Body of pancreas (tissue), 4 donors: Measurements from ENCODE around the gene PPP6R3. TPM values are rescaled to one million over a fixed set of nuclear protein-coding genes. Genes with fewer than 3 reads are reported as not detected.

Experiments used
- ATAC-seq: fragments of 150-250 bp; one replicate; pipeline ENCODE4 v1.9.1; 2016
- DNase-seq, 4 donors: peaks; one replicate each; pipeline ENCODE4 v3.0.0-alpha.2; 2019
- H3K27ac ChIP-seq, 4 donors: fragments of 200-600 bp; sonication (generic); 1 replicate in 3 of 4; 2 replicates in 1 of 4; pipeline versions ENCODE4 v1.5.1 to v1.6.1; 2016 to 2019; ENCODE audit warnings: mild to moderate bottlenecking in 1 of 4, mixed read lengths in 1 of 4, moderate library complexity in 1 of 4
- H3K27me3 ChIP-seq, 2 donors: fragments of 200-600 bp; sonication (generic); one replicate each; pipeline ENCODE4 v1.6.0; 2016; ENCODE audit warnings: mild to moderate bottlenecking in 1 of 2
- H3K36me3 ChIP-seq, 2 donors: fragments of 200-600 bp; sonication (generic); replicated peaks in 1 of 2; 2 replicates each; pipeline ENCODE4 v1.5.1; 2016; ENCODE audit warnings: low read depth in 2 of 2; ENCODE audit not compliant: insufficient read depth in 1 of 2
- H3K4me1 ChIP-seq: fragments of 200-600 bp; sonication (generic); one replicate; pipeline ENCODE4 v1.6.0; 2016
- H3K4me3 ChIP-seq, 2 donors: fragments of 200-600 bp; sonication (generic); 1 replicate in 1 of 2; 2 replicates in 1 of 2; pipeline ENCODE4 v1.5.1; 2016 to 2019
- H3K9me3 ChIP-seq, 3 donors: fragments of 200-600 bp; sonication (generic); 1 replicate in 2 of 3; 2 replicates in 1 of 3; pipeline ENCODE4 v1.5.1; 2016
- POLR2A ChIP-seq, 3 donors: fragments of 450-650 bp; IDR thresholded peaks; one replicate each; pipeline ENCODE4 v1.6.1; 2016; ENCODE audit warnings: antibody characterized with exemption in 3 of 3, mild to moderate bottlenecking in 2 of 3
- WGBS, 2 donors: methylation state at CpG; one replicate each; pipeline ENCODE4 v1.1.5; 2017; 5-methylcytosine and 5-hydroxymethylcytosine counted together
- intact Hi-C: fragments of 100-400 bp; cut with DNase I; formaldehyde crosslinking; loops from one replicate; pipeline ENCODE4 v1.15.1; 2023
- total RNA-seq, 2 donors: library from RNA; depleted of rRNA; stranded (reverse); fragments of >200 nt; gene quantifications; one replicate each; pipeline ENCODE4 v1.1.0, GENCODE V29; 2016
- TF ChIP-seq, protein P1 (sequence below), 7 experiments: fragments of 450-650 bp in 4 of 7; fragments of 200-600 bp in 3 of 7; sonication (generic) in 3 of 7; IDR thresholded peaks; one replicate each; pipeline ENCODE4 v1.5.1; 2016 to 2019; ENCODE audit warnings: antibody characterized with exemption in 7 of 7

PPP6R3 gene
- total RNA-seq, 2 donors from 2014 or later = 92.9 to 94.9 TPM

DNA sequence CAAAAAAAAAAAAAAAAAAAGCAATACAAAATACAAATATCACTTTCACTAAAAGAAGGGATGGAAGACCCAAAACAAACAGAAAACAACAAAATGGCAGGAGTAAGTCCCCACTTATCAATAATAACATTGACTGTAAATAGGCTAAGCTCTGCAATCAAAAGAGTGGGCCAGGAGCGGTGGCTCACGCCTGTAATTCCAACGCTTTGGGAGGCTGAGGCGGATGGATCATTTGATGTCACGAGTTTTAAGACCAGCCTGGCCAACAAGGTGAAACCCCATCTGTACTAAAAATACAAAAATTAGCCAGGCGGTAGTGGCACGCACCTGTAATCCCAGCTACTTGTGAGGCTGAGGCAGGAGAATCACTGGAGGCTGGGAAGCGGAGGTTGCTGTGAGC lies 9.8 kb upstream of the PPP6R3 start:
- ATAC-seq (no peak), DNase-seq (no peak)
- Histone ChIP-seq H3K4me1 (no peaks in the 10 kb centered on the region), H3K27me3 (no peaks in the 10 kb centered on the region), H3K9me3 (no peaks in the 10 kb centered on the region), H3K27ac (no peak overlapping the region), H3K36me3 (peaks cover 0 to 2% of the 10 kb centered on the region in 2 donors), H3K4me3 (no peak overlapping the region)
- WGBS, 2 donors = 95 to 96% methylated on average over 8 of the region's 8 CpGs
- TF ChIP-seq, protein P1, sequence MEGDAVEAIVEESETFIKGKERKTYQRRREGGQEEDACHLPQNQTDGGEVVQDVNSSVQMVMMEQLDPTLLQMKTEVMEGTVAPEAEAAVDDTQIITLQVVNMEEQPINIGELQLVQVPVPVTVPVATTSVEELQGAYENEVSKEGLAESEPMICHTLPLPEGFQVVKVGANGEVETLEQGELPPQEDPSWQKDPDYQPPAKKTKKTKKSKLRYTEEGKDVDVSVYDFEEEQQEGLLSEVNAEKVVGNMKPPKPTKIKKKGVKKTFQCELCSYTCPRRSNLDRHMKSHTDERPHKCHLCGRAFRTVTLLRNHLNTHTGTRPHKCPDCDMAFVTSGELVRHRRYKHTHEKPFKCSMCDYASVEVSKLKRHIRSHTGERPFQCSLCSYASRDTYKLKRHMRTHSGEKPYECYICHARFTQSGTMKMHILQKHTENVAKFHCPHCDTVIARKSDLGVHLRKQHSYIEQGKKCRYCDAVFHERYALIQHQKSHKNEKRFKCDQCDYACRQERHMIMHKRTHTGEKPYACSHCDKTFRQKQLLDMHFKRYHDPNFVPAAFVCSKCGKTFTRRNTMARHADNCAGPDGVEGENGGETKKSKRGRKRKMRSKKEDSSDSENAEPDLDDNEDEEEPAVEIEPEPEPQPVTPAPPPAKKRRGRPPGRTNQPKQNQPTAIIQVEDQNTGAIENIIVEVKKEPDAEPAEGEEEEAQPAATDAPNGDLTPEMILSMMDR (IDR thresholded peaks at IDR 0.05) = no peak
- TF ChIP-seq POLR2A (IDR thresholded peaks at IDR 0.05) = no peak
- intact Hi-C loops = no loop called here

DNA sequence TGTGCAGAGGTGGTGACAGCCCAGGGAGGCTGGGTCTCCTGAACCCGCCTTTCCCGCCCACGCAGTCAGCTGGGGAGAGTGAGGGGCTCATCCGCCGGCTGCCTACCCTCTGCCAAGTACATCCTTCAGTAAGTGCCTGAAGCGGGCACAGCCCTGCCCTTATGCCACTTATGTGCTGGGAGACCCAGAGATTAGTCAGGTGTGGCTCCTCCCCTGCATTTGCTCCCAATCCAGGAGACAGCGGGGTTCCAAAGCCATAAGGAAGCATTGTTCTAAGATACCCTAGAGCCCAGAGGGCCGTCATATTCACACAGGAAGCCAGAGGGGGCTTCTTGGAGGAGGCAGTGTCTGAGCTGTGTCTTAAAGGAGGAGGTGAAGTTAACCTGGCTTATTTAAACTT lies 5.8 kb upstream of the PPP6R3 start:
- DNase-seq (no peak), ATAC-seq (no peak)
- Histone ChIP-seq H3K9me3 (no peaks in the 10 kb centered on the region), H3K4me3 (no peak overlapping the region), H3K27me3 (no peaks in the 10 kb centered on the region), H3K27ac (no peak overlapping the region), H3K4me1 (peaks cover 3% of the 10 kb centered on the region), H3K36me3 (no peaks in the 10 kb centered on the region)
- WGBS, 2 donors = 48 to 63% methylated on average over 2 to 8 of the region's 8 CpGs
- intact Hi-C loops = no loop called here
- no peak for TF ChIP-seq POLR2A (IDR thresholded peaks at IDR 0.05)
- TF ChIP-seq, protein P1 (IDR thresholded peaks at IDR 0.05) = no peak

DNA sequence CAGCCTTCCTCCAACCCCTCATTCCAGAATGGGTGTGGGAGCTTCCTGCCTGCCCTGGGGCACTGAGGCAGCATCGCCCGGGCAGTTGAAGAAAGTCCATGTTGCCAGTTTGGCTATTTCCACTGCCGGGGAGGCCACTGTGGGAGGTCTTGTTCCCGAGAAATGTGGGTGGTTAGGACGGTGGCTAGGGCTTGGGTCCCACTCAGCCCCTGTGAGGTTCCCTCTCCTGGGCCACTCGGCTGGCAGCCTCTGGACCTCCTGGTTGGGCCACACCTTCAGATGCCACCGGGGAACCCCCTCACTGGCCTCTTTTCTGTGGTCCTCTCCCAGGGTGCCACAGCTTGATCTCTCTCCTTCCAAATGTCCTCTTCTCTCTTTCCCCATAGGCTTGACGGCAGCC lies 5.1 kb upstream of the PPP6R3 start:
- ATAC-seq (no peak), DNase-seq (no peak)
- no peak overlapping the region for H3K27ac ChIP-seq
- H3K36me3 ChIP-seq = no peaks in the 10 kb centered on the region
- intact Hi-C loops = no loop called here
- no peak for TF ChIP-seq POLR2A (IDR thresholded peaks at IDR 0.05)
- TF ChIP-seq, protein P1 (IDR thresholded peaks at IDR 0.05) = no peak
- H3K4me1 ChIP-seq = peaks cover 4% of the 10 kb centered on the region
- H3K4me3 ChIP-seq = no peak overlapping the region
- WGBS, 2 donors = 74 to 77% methylated on average over 7 to 8 of the region's 8 CpGs
- no peaks in the 10 kb centered on the region for H3K9me3 ChIP-seq
- H3K27me3 ChIP-seq = no peaks in the 10 kb centered on the region

DNA sequence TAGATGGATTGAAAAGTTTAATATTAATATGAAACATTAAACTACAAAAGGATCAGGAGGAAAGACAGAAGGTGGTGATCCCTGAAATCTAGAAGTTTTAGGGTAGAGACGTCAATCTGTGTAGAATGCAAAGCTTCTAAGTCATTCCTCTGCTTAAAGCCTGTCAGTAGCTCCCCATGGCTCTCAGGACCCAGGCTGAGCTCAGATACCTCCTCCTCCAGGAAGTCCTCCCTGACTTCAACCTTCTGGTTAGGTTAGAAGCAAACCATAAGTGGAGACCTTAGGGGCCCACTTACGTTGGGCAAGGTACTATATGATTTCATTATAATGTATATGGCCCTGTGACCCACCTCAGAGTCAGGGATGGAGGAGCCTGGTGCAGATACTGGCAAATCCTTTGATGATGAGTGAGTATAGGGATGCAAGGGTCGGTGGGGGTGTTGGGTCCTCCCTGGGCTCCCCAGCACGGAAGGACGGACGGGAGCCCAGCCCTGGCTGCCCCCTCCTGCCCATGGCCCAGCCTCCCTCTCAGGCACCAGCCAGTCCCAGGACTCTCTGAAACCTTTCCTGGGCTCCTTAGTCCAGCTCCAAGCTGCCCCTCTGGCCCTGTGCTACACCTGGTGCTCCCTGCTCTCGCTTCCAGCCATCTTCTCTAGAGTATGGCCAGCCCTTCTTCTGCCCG lies 3.2 kb upstream of the PPP6R3 start:
- WGBS, 2 donors = 76 to 91% methylated on average over 7 of the region's 8 CpGs

More for the DNA sequence above, 3.2 kb upstream of the PPP6R3 start:
- Histone ChIP-seq H3K4me3 (no peak overlapping the region), H3K36me3 (no peaks in the 10 kb centered on the region), H3K27ac (no peak overlapping the region), H3K27me3 (no peaks in the 10 kb centered on the region), H3K9me3 (no peaks in the 10 kb centered on the region), H3K4me1 (peaks cover 11% of the 10 kb centered on the region)
- intact Hi-C loops = no loop called here
- TF ChIP-seq, protein P1 (IDR thresholded peaks at IDR 0.05) = no peak
- no peak for TF ChIP-seq POLR2A (IDR thresholded peaks at IDR 0.05)
- ATAC-seq = no peak
- no peak for DNase-seq
